GM23338 (cell line): ENCODE results near the gene GPR37. TPM values are rescaled to one million over a fixed set of nuclear protein-coding genes. Genes with fewer than 3 reads are reported as not detected.

Experiments used
- ATAC-seq: fragments of 200-7000 bp; cut with Tn5 transposase; 3 replicates; pipeline ENCODE4 v1.9.1; 2020
- DNase-seq: peaks from one replicate; pipeline ENCODE4 v3.0.0-alpha.2; 2015; ENCODE audit warnings: low spot score
- H2AFZ ChIP-seq: fragments of 200-600 bp; sonication (generic); 2 replicates; pipeline ENCODE4 v1.8.0; 2016; ENCODE audit warnings: antibody characterized with exemption, mild to moderate bottlenecking, moderate library complexity
- H3F3A ChIP-seq: fragments of 200-600 bp; sonication (generic); replicated peaks from 2 replicates; pipeline ENCODE4 v1.8.0; 2017; ENCODE audit warnings: antibody characterized with exemption, mixed run types, low read depth
- H3K27ac ChIP-seq: fragments of 200-600 bp; sonication (generic); 2 replicates; pipeline ENCODE4 v1.6.1; 2016; ENCODE audit warnings: low read depth
- H3K27me3 ChIP-seq: fragments of 200-600 bp; sonication (generic); 2 replicates; pipeline ENCODE4 v1.8.0; 2016; ENCODE audit warnings: mild to moderate bottlenecking, mixed run types, moderate library complexity; ENCODE audit not compliant: insufficient read depth
- H3K36me3 ChIP-seq: fragments of 200-600 bp; sonication (generic); 2 replicates; pipeline ENCODE4 v1.8.0; 2016; ENCODE audit warnings: mild to moderate bottlenecking; ENCODE audit not compliant: insufficient read depth
- H3K4me1 ChIP-seq: fragments of 200-600 bp; sonication (generic); 2 replicates; pipeline ENCODE4 v1.8.0; 2016; ENCODE audit warnings: mild to moderate bottlenecking, moderate library complexity; ENCODE audit not compliant: insufficient read depth
- H3K4me2 ChIP-seq: fragments of 200-600 bp; sonication (generic); 2 replicates; pipeline ENCODE4 v1.7.1; 2017; ENCODE audit warnings: mixed run types
- H3K4me3 ChIP-seq: fragments of 200-600 bp; sonication (generic); 2 replicates; pipeline ENCODE4 v1.6.1; 2016; ENCODE audit warnings: mixed run types
- H3K79me2 ChIP-seq: fragments of 200-600 bp; sonication (generic); replicated peaks from 2 replicates; pipeline ENCODE4 v1.8.0; 2017; ENCODE audit warnings: mild to moderate bottlenecking; ENCODE audit not compliant: insufficient read depth
- H3K9me2 ChIP-seq: fragments of 200-600 bp; sonication (generic); 2 replicates; pipeline ENCODE4 v1.8.0; 2017; ENCODE audit not compliant: insufficient read depth
- H4K20me1 ChIP-seq: fragments of 200-600 bp; sonication (generic); replicated peaks from 2 replicates; pipeline ENCODE4 v1.8.0; 2017; ENCODE audit warnings: mild to moderate bottlenecking; ENCODE audit not compliant: insufficient read depth
- H3K27ac Mint-ChIP-seq: 2 replicates; pipeline ENCODE4 v1.8.0; 2020; ENCODE audit warnings: inconsistent platforms, mild to moderate bottlenecking, moderate library complexity, mixed read lengths
- H3K27me3 Mint-ChIP-seq: 3 replicates; pipeline ENCODE4 v1.8.0; 2022; ENCODE audit warnings: low read depth, mild to moderate bottlenecking, moderate library complexity, mixed read lengths, inconsistent platforms; ENCODE audit not compliant: insufficient read depth, poor library complexity
- H3K36me3 Mint-ChIP-seq: 3 replicates; pipeline ENCODE4 v1.8.0; 2021; ENCODE audit warnings: low read depth, mild to moderate bottlenecking, inconsistent platforms, moderate library complexity, mixed read lengths
- H3K4me1 Mint-ChIP-seq: 3 replicates; pipeline ENCODE4 v1.8.0; 2020; ENCODE audit warnings: mild to moderate bottlenecking, inconsistent platforms, mixed read lengths
- H3K4me3 Mint-ChIP-seq: 3 replicates; pipeline ENCODE4 v1.8.0; 2021; ENCODE audit warnings: moderate library complexity, mild to moderate bottlenecking, inconsistent platforms, mixed read lengths
- H3K9me3 Mint-ChIP-seq: 3 replicates; pipeline ENCODE4 v1.8.0; 2020; ENCODE audit warnings: moderate library complexity, mild to moderate bottlenecking, inconsistent platforms, mixed read lengths
- CREB1 ChIP-seq: fragments of 250-450 bp; sonication (Bioruptor Pico); IDR thresholded peaks from 2 replicates; pipeline ENCODE4 v1.5.0; 2020; ENCODE audit warnings: low read depth, mild to moderate bottlenecking, moderate library complexity
- CTCF ChIP-seq, 2 experiments: fragments of 200-600 bp in 1 of 2; sonication (generic) in 1 of 2; conservative IDR thresholded peaks; 2 replicates each; pipeline versions ENCODE4 v1.5.1 to v1.6.1; 2016 to 2017; ENCODE audit warnings: antibody characterized with exemption in 2 of 2, low read depth in 2 of 2, mild to moderate bottlenecking in 2 of 2, moderate library complexity in 1 of 2
- EZH2phosphoT487 ChIP-seq: fragments of 200-600 bp; sonication (generic); IDR thresholded peaks from one replicate; pipeline ENCODE4 v1.8.1; 2018; ENCODE audit warnings: antibody characterized with exemption; ENCODE audit not compliant: unreplicated experiment
- JUNB ChIP-seq: IDR thresholded peaks from one replicate; pipeline ENCODE4 v1.6.1; 2016; ENCODE audit warnings: antibody characterized with exemption; ENCODE audit not compliant: unreplicated experiment
- POLR2AphosphoS5 ChIP-seq: IDR thresholded peaks from 2 replicates; pipeline ENCODE4 v1.6.1; 2016; ENCODE audit warnings: antibody characterized with exemption, low read depth
- REST ChIP-seq: IDR thresholded peaks from one replicate; pipeline ENCODE4 v1.6.1; 2018; ENCODE audit warnings: antibody characterized with exemption; ENCODE audit not compliant: unreplicated experiment
- ZNF114 ChIP-seq: fragments of 250-450 bp; sonication (Bioruptor Pico); IDR thresholded peaks from 2 replicates; pipeline ENCODE4 v1.5.0; 2020; ENCODE audit warnings: mild to moderate bottlenecking, moderate library complexity
- ZNF462 ChIP-seq: fragments of 250-450 bp; sonication (Bioruptor Pico); IDR thresholded peaks from 2 replicates; pipeline ENCODE4 v1.5.0; 2020; ENCODE audit warnings: mild to moderate bottlenecking, moderate library complexity
- polyA plus RNA-seq: library from polyadenylated mRNA; unstranded; fragments of >200 nt; fragmentation: Nextera tagmentation; extraction: Ambion mirVana; gene quantifications from 2 replicates; pipeline ENCODE4 v1.2.1, GENCODE V29; 2016
- total RNA-seq: library from RNA; depleted of rRNA; stranded (reverse); fragments of >200 nt; shearing (Covaris generic); gene quantifications from 2 replicates; pipeline ENCODE4 v1.2.3, GENCODE V29; 2014

GPR37 gene
- total and polyA plus RNA-seq, 2 experiments from 2014 or later, result 3.9 to 8.5 TPM

- Mint-ChIP-seq H3K27me3 (peaks cover 2% of the 10 kb centered on the region), H3K27ac (no peak overlapping the region), H3K36me3 (no peaks in the 10 kb centered on the region), H3K4me1 (peaks cover 29% of the 10 kb centered on the region), H3K9me3 (no peaks in the 10 kb centered on the region), H3K4me3 (no peak overlapping the region)
- Histone ChIP-seq H3K27ac (no peak overlapping the region), H3K4me3 (no peak overlapping the region), H3K27me3 (no peaks in the 10 kb centered on the region), H2AFZ (no peak overlapping the region), H3K79me2 (no peaks in the 10 kb centered on the region), H3K9me2 (no peaks in the 10 kb centered on the region), H3F3A (no peaks in the 10 kb centered on the region), H3K4me2 (no peak overlapping the region), H3K4me1 (peaks cover 26% of the 10 kb centered on the region), H3K36me3 (no peaks in the 10 kb centered on the region), H4K20me1 (no peaks in the 10 kb centered on the region)
- ATAC-seq, result no peak
- TF ChIP-seq REST, result no peak
- no peak for TF ChIP-seq ZNF114
- TF ChIP-seq EZH2phosphoT487, result no peak
- no peak for TF ChIP-seq CREB1
- no peak for TF ChIP-seq JUNB
- no peak for TF ChIP-seq CTCF (conservative IDR thresholded peaks at IDR 0.05; ENCODE audit: low read depth in 2 of 2)
- TF ChIP-seq POLR2AphosphoS5, result no peak
- no peak for TF ChIP-seq ZNF462 (CRISPR knock-in tag)
- DNase-seq, result no peak
Measured at GRCh38 chr7:124722292-124722691, 43.3 kb downstream of the GPR37 start.
